Measurements from ENCODE around the gene IFITM10. TPM values are rescaled to one million over a fixed set of nuclear protein-coding genes. Genes with fewer than 3 reads are reported as not detected.

The IFITM10 gene
- total RNA-seq, 1 experiment from 2014 or later, result 0.59 TPM

GRCh38 chr11:1741741-1742140 is 8.7 kb downstream of the IFITM10 start:
- Mint-ChIP-seq H3K27ac (no peak overlapping the region), H3K9me3 (peaks cover 5 to 12% of the 10 kb centered on the region in 2 experiments), H3K36me3 (ENCODE audit: insufficient read depth in 1 of 3, low read depth in 3 of 3) (peaks cover 0 to 4% (median 0%) of the 10 kb centered on the region in 3 experiments; a peak in 2 of 7 replicates), H3K4me3 (no peak overlapping the region), H3K4me1 (no peaks in the 10 kb centered on the region), H3K27me3 (ENCODE audit: low read depth) (peaks cover 31% of the 10 kb centered on the region)
- Histone ChIP-seq H2BK20ac (ENCODE audit: low read depth, low read length, poor library complexity, severe bottlenecking) (no peak overlapping the region), H3K23me2 (ENCODE audit: insufficient read length, low read depth, low read length, poor library complexity, severe bottlenecking) (no peaks in the 10 kb centered on the region), H3K56ac (ENCODE audit: insufficient read length, low read depth, low read length) (no peak overlapping the region), H2BK120ac (ENCODE audit: low read depth, low read length, poor library complexity, severe bottlenecking) (no peak overlapping the region), H4K5ac (ENCODE audit: insufficient read length, low read depth, low read length) (no peak overlapping the region), H3K18ac (ENCODE audit: insufficient read length, low read depth, low read length) (no peak overlapping the region), H3K79me2 (ENCODE audit: insufficient read depth, low read length) (no peaks in the 10 kb centered on the region), H3K23ac (ENCODE audit: insufficient read length, low read depth, low read length) (no peak overlapping the region), H3K14ac (ENCODE audit: insufficient read depth, low read length) (no peak overlapping the region), H2AK5ac (ENCODE audit: insufficient read length, low read length) (no peak overlapping the region), H3K79me1 (ENCODE audit: insufficient read depth, low read depth, low read length, poor library complexity, severe bottlenecking) (no peaks in the 10 kb centered on the region), H3K4ac (ENCODE audit: low read depth, low read length) (no peak overlapping the region), H3T11ph (ENCODE audit: low read length) (no peak overlapping the region), H2BK15ac (ENCODE audit: low read depth, low read length) (no peak overlapping the region), H3K9ac (ENCODE audit: extremely low read depth, insufficient read length, low read length) (no peak overlapping the region), H3K4me2 (ENCODE audit: insufficient read depth, insufficient read length, low read length) (no peak overlapping the region), H3K27ac (ENCODE audit: insufficient read length, low read depth, low read length) (no peak overlapping the region), H3K4me1 (ENCODE audit: insufficient read depth, low read length) (no peaks in the 10 kb centered on the region), H4K91ac (ENCODE audit: insufficient read length, low read depth, low read length) (no peak overlapping the region), H2AFZ (ENCODE audit: low read length) (no peak overlapping the region), H4K8ac (replicated peaks; ENCODE audit: insufficient read length, low read depth, low read length) (no peak overlapping the region), H4K20me1 (ENCODE audit: control insufficient read depth, insufficient read depth, insufficient read length) (peaks cover 12% of the 10 kb centered on the region), H2BK5ac (ENCODE audit: insufficient read length, low read length) (no peak overlapping the region), H3K27me3 (ENCODE audit: insufficient read depth, low read length) (no peaks in the 10 kb centered on the region; the same call in 1 of the 2 replicates), H2BK12ac (ENCODE audit: insufficient read length, low read depth, low read length) (no peak overlapping the region), H3K9me3 (ENCODE audit: control insufficient read depth, low read depth, low read length) (no peaks in the 10 kb centered on the region)
- DNase-seq, result no peak
- no CpG with 5 or more reads among the region's 4 CpGs for WGBS (ENCODE audit: extremely low coverage, insufficient read length, low lambda C conversion rate)
- no peak for TF ChIP-seq CTCF (conservative IDR thresholded peaks at IDR 0.05)

Measured in H9 (cell line).